CD4-positive, alpha-beta T cell treated with Interleukin-4 for 4 hours (primary cell): ENCODE data around the gene IL5RA.

Source experiments
- DNase-seq: peaks from one replicate; pipeline ENCODE4 v3.0.0-alpha.2; 2020

Gene IL5RA

DNA sequence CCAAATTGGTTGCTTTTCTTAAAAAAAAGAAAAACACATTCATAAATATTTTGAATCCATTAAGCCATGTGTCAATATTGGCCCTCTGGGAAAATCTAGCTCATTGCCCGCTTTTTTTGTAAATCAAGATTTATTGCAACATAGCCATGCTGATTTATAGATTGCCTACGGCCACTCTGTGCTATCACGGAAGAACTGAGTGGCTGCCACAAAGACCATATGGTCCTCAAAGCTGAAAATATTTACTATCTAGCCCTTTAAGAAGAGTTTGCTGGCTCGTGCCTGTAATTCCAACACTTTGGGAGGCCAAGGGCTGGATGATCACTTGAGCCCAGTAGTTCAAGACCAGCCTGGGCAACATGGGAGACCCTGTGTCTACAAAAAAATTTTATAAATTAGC is 45.9 kb downstream of the IL5RA start:
- DNase-seq = no peak

DNA sequence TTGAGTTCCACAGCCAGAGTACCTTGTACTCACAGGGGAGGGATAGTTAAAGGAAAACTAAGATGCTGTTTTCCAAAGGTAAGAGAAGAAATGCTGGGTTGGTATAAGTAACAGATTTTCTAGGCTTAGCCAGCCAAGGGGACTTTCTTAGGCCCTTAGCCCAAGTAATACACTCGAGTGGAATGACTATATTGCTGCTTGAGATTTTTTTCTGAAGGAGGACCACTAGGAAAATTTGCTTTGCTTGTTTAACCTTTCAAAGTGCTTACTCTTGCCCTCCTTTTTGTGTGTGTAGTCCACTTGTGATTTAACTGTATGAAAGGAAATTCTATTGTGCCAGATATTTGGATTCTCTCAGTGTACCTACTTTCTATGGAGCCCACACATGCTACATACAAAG is 50.5 kb downstream of the IL5RA start:
- no peak for DNase-seq

DNA sequence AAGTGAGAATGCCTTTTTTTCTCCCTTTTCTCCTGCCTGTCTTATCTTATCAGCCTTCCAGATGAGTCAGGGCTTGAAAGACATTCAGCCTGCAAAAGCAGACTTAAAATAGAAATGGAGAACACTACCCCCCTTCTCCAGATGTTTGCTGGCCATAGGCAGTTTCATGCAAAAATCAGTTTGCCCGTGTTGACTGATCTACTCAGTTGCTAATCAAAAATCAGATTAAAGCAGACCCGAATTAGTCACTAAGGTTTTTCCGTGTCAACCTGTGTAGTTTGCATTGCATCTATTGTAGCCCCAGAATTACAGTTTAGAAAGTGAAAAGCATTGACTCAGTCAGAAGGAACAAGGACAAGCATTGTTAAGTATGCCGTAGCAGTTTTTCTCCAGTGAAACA is 56.2 kb downstream of the IL5RA start:
- DNase-seq = no peak

DNA sequence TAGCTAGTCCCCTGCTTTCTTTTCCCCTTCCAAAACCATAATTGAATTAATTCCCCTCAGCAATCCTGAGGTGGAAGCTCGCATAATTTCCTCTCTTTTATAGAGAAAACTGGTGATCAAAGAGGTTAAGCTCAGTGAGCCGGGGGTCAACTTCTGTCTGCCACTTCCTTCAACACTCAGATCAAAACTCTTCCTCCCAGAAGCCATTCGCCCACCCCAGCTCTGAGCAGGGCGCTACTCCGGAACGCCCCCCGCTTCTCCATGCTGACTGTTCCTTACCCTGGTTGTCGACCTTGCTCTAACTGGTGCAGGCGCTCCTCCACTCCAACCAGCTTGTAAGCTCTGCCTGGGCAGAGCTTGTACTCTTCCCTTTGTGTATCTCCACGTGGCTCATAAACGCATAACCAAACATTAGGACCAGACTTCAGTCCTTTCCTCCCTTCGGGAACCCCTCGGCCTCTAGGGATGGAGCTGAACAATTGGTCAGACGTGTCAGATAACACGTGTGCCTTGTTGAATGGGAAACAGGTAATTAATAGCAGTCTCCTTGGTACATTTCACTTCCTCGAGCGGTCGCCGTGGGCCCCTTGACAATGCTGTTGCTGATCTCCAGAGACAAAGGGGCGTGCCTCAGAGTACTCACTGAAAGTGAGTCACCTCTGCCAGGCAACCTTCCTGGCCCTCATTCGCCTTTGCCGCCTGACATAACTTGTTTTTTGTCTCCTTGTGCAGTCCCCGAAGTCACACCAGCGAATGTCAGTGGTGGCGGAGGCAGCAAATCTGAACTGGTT is 71.8 kb downstream of the IL5RA start:
- no peak for DNase-seq

DNA sequence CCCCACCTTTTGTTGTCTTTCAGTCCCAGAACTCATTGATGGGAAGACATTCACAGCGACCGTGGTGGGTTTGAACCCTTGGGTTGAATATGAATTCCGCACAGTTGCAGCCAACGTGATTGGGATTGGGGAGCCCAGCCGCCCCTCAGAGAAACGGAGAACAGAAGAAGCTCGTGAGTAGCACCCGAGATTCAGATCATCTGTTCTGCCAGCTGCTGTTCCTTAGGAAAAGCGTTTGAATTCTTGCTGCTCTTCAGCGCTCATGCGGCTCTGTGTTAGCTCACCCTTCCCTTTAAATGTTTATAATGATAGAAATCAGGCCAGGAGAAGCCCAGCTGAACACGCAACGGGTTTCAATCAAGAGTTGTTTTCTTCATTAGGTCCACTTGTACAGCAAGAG is 73.0 kb downstream of the IL5RA start:
- DNase-seq = no peak

DNA sequence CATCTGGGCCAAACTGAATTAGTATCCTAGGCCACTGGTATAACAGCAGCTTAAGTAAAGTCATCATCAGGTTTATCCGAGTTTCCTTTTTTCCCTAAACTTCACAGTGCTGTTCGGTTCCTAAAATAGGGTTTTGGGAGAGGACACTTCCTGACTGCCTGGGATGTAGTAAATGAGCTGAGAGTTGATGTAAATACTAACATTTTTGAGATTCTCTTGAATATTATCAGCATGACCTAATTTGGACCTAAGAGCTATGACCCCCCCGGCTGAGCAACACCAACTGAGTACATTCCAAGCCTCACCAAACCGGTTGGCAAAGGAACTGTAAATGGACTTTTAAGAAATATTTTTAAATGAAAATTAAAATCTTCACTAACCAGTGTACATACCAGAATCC is 78.8 kb downstream of the IL5RA start:
- no peak for DNase-seq

DNA sequence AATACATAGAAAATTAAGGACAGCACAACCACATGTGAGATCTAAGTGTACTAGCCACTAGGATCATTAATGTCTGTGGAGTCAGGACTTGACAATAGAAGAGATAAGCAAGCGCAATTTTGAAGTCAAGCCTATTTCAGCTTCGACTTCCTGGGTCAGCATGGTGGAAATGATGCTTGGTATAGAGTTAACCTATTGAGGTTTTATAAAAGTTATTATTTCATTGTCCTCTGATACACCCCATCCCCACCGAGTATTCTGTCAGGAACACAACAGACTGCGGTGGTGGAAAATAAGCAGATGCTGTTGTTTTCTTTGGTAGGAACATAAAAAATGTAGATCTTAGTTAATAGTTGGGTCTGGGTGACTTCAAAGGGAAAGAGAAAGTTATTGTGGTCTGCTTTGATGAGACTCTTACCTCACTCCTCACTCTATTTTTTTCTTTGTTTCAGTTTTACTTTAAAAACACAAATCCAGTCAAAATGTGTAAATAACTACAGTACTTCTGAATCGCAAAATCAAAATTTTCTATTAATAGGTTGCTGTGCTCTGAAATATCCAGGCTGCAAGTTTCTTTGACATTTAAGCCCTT is 82.1 kb downstream of the IL5RA start:
- DNase-seq = peak; percentile 19

DNA sequence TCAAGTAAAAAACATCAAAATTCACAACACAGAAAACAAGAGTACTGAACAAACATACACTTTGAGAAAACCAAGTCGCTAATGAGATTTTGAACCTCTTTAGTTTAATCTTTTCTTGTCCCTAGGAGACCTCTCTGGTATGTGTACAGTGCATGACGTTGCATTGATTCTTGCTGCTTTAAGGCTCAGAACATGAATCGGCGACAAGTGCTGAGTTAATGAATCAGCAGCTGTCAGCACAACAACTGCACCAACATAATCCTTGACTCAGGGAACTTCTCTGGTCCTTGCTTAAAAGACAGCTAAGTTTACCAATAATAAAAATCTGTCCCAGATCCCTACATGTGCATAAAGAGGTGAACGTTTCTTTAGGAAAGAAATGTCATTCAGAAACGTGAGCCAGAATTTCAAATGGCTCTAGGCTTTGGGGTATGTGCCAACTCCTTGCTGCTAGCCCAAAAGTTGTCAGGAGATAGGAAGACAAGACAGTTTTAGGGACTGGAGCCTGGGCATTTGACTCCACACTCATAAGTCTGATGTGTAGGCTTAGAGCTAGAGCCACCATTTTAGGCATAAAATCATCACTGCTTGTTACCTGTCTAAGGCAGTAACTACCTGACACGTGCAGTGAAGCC is 86.9 kb downstream of the IL5RA start:
- DNase-seq = no peak

DNA sequence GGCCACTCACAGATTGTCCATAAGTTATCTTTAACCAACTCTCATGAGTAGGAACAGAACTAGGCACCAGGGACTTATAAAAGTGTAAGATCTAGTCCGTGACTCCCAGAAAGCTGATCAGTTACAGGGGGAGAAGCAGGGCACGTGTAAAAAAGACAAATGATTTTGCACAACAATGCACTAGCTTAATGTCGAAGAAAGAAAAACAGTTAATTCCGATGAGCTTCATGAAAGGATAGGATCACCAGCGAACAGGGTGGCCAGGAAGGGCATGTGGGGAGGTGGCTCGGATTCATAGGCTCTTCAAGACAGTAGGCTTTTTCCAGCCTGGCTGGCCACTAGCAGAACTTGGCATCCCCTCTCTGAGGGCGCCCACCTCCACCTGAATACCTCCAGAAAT is 90.0 kb downstream of the IL5RA start:
- DNase-seq = no peak
